ENCODE data around the gene NBEAL1. TPM values are rescaled to one million over a fixed set of nuclear protein-coding genes. Genes with fewer than 3 reads are reported as not detected.
"Not testable (repeated sequence)": the region's sequence is repeated elsewhere in the genome, so short reads cannot be mapped to it uniquely, and the experiment has no call there.

NBEAL1 gene
- total and polyA plus RNA-seq, 2 of the 8 experiments (the other 6 are each of a cell fraction or from before 2014, with no cell fraction given), result 2.3 to 10.7 TPM

DNA sequence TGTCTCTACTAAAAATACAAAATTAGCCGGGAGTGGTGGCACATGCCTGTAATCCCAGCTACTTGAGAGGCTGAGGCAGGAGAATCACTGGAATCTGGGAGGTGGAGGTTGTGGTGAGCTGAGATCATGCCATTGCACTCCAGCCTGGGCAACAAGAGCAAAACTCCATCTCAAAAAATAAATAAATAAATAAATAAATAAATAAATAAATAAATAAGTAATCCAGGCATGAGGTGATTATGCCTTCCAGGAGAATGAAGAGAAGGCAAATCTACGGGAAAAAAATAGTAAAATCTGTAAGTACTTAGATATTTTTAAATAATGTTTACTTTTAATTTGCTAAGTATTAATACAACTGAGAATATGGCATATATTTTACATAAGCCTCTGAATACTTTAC lies 45.3 kb upstream of the NBEAL1 start:
- not testable (repeated sequence) for FAIRE-seq; H3K79me1 ChIP-seq (ENCODE audit: low read depth, low read length)

More for the DNA sequence above, 45.3 kb upstream of the NBEAL1 start:
- H3K9ac ChIP-seq (replicated peaks in 1 of 4; ENCODE audit: extremely low read depth in 1 of 4, low read depth in 3 of 4, low read length in 3 of 4); CTCF ChIA-PET (ENCODE audit: partially characterized antibody); H4K5ac ChIP-seq (ENCODE audit: insufficient read length, low read depth, low read length); H2BK5ac ChIP-seq (ENCODE audit: low read depth, low read length); H3K23me2 ChIP-seq (ENCODE audit: low read depth, low read length); POLR2A ChIA-PET (ENCODE audit: partially characterized antibody); H3K79me2 ChIP-seq (ENCODE audit: control insufficient read depth in 1 of 2, insufficient read depth in 2 of 2, low read length in 2 of 2); H3K14ac ChIP-seq (ENCODE audit: insufficient read length); H4K20me1 ChIP-seq (replicated peaks in 1 of 2; ENCODE audit: control insufficient read depth in 1 of 2, insufficient read depth in 2 of 2, low read length in 2 of 2); H2BK12ac ChIP-seq (ENCODE audit: low read depth, low read length); DNase-seq (ENCODE audit: low read depth in 1 of 2, low spot score in 2 of 2); H3K23ac ChIP-seq (ENCODE audit: insufficient read length); H3K4me2 ChIP-seq (ENCODE audit: insufficient read depth in 1 of 2, low read depth in 2 of 2, low read length in 2 of 2); H2BK15ac ChIP-seq (ENCODE audit: low read length); H3K4me1 ChIP-seq (replicated peaks in 1 of 4; ENCODE audit: control insufficient read depth in 3 of 4, insufficient read depth in 4 of 4, low read length in 3 of 4); H2AFZ ChIP-seq (ENCODE audit: low read length); H4K8ac ChIP-seq (ENCODE audit: extremely low read depth, insufficient read depth, low read length); H3K56ac ChIP-seq (replicated peaks; ENCODE audit: insufficient read length, low read depth, low read length); H3K27ac ChIP-seq (ENCODE audit: low read depth, low read length); H4K91ac ChIP-seq (replicated peaks; ENCODE audit: insufficient read length, low read length); H3K4ac ChIP-seq (replicated peaks; ENCODE audit: insufficient read length, low read depth, low read length); H3K27me3 ChIP-seq (replicated peaks in 1 of 4; ENCODE audit: control insufficient read depth in 3 of 4, extremely low read depth in 1 of 4, insufficient read depth in 3 of 4, low read length in 3 of 4); H2BK20ac ChIP-seq (ENCODE audit: low read length); H3K9me3 ChIP-seq (ENCODE audit: insufficient read depth in 2 of 2, low read depth in 1 of 2, low read length in 1 of 2); H3K18ac ChIP-seq (ENCODE audit: extremely low read depth, low read length); H3K4me3 ChIP-seq (ENCODE audit: extremely low read depth in 1 of 4, insufficient read depth in 2 of 4, low read depth in 3 of 4, low read length in 4 of 4); H2AK5ac ChIP-seq (ENCODE audit: low read depth, low read length); H2BK120ac ChIP-seq (replicated peaks; ENCODE audit: low read depth, low read length); H3K36me3 ChIP-seq (ENCODE audit: control insufficient read depth in 2 of 4, insufficient read depth in 4 of 4, low read length in 3 of 4): not testable (repeated sequence)
- WGBS, 2 experiments (ENCODE audit: extremely low coverage in 1 of 2, insufficient coverage in 1 of 2, insufficient read length in 1 of 2, insufficient replicate concordance in 2 of 2, low coverage in 1 of 2, low lambda C conversion rate in 2 of 2, missing lambda C conversion rate in 1 of 2), result 50% methylated on average over 2 of the region's 2 CpGs; no CpG with 5 or more reads in 1 of the 2 experiments
